Cardiac fibroblast (primary cell): ENCODE results near the gene ACTR5.

Experiments
- DNase-seq, 2 donors: peaks; one replicate each; pipeline versions ENCODE4 v3.0.0 to v3.0.0-alpha.2; 2010; ENCODE audit warnings: low read depth in 2 of 2
- H3K4me3 ChIP-seq, 2 donors: replicated peaks in 1 of 2; 1 replicate in 1 of 2; 2 replicates in 1 of 2; pipeline ENCODE4 v1.5.1; 2011; ENCODE audit warnings: low read depth in 2 of 2, low read length in 2 of 2, mild to moderate bottlenecking in 2 of 2, moderate library complexity in 1 of 2
- CTCF ChIP-seq: IDR thresholded peaks from one replicate; pipeline ENCODE4 v1.5.1; 2011; ENCODE audit warnings: low read depth, mild to moderate bottlenecking, low read length, inconsistent platforms

ACTR5 gene

DNA sequence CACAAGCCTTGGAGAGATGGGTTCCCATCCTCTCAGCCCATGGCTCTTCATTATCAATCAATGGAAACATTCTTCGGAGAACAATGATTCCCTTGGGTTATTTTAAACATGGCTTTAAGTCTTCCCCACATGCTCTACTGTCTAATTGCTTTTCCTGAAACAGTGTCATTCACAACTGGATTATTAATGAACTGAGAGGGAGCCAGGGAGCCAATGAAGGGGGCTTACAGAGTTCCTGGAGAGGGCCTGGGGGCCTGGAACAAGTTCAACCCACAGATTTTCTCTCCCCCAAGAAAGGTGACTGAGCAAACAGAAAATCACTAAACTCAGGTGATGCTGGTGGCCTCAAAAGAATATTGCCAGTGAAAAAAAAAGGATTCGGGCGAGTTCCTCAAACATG, 56.0 kb downstream of the ACTR5 start:
- H3K4me3 ChIP-seq = no peak overlapping the region
- no peak for TF ChIP-seq CTCF
- DNase-seq = no peak

GRCh38 chr20:38804682-38805501, 56.6 kb downstream of the ACTR5 start:
- peak overlapping the region; percentile 5 to 52 for H3K4me3 ChIP-seq
- TF ChIP-seq CTCF = no peak
- DNase-seq = peak; percentile 18 to 21

DNA sequence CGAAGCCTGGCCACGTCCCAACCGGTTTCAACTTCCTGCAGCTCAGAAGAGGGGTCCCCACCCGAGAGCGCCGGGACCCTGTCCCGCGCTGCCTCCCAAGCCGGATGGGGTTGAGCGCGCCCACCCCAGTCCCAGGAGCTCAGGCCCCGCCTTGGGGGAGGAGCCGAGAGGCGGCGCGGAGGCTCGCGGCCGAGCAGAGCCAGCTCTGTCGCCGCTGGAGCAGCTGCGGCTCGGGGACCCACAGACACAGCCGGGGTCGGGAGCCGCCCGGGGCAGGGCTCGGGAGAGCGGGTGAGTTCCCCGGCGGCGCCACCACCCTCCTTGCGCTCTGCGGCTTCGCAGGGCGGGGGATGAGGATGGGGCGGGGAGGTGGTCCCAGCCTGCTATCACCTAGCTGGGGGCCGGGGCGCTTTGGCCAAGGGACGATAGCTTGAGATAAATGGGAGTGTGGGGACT, 57.3 kb downstream of the ACTR5 start, which contains the start of gene PPP1R16B:
PPP1R16B (plus strand) TSS at position 196 of the 456 bp plus-strand sequence. CDS start 30,229 bp downstream, outside the sequence.
- no peak for DNase-seq

GRCh38 chr20:38805958-38806854, 57.9 kb downstream of the ACTR5 start:
- peak overlapping the region; percentile 45 to 52 for H3K4me3 ChIP-seq
- no peak for DNase-seq
- no peak for TF ChIP-seq CTCF

More for the DNA sequence above, 57.3 kb downstream of the ACTR5 start, which contains the start of gene PPP1R16B:
- H3K4me3 ChIP-seq = peak within 1 kb of the TSS; percentile 45 to 52
- no peak for TF ChIP-seq CTCF

GRCh38 chr20:38806855-38807655, 58.8 kb downstream of the ACTR5 start:
- TF ChIP-seq CTCF = no peak
- H3K4me3 ChIP-seq = peak overlapping the region; percentile 21 to 52
- no peak for DNase-seq

DNA sequence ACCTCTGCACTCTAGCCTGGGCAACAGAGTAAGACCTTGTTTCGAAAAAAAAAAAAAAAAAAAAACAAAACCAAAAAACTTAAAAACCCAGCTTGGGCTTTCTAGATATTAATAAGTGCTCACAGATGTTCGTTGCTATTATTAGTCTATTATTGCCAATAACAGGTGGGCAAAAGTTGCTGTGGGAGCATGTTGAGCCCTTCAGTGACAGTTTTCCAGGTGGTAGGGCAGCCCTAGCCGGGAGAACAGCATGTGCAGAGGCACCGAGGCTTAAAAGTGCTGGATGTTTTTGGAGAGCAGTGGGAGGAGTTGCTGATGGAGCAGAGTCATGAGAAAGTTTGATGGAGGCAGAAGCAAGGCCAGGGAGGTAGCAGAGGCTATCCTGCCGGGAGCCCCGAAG, 61.7 kb downstream of the ACTR5 start:
- H3K4me3 ChIP-seq = no peak overlapping the region
- DNase-seq = no peak
- no peak for TF ChIP-seq CTCF
